Lung (tissue), 12 donors: ENCODE data around the gene SLC35E3. TPM values are rescaled to one million over a fixed set of nuclear protein-coding genes. Genes with fewer than 3 reads are reported as not detected.

Source experiments
- ATAC-seq: fragments of 200-7000 bp; cut with Tn5 transposase; one replicate; pipeline ENCODE4 v1.9.1; 2020; ENCODE audit warnings: moderate number of reproducible peaks; ENCODE audit not compliant: insufficient read depth, low FRiP score
- DNase-seq, 3 donors: peaks; one replicate each; pipeline ENCODE4 v3.0.0-alpha.2; 2013 to 2017
- H3K27ac ChIP-seq, 2 donors: one replicate each; pipeline ENCODE4 v1.5.1; 2013; ENCODE audit warnings: mild to moderate bottlenecking in 2 of 2, moderate library complexity in 2 of 2, control low read depth in 1 of 2, inconsistent platforms in 1 of 2, low read depth in 1 of 2, low read length in 1 of 2
- H3K27me3 ChIP-seq, 3 donors: one replicate each; pipeline ENCODE4 v1.5.1; 2013; ENCODE audit warnings: low read length in 2 of 3; ENCODE audit not compliant: control insufficient read depth in 3 of 3, insufficient read depth in 3 of 3
- H3K36me3 ChIP-seq, 4 donors: one replicate each; pipeline ENCODE4 v1.5.1; 2013; ENCODE audit warnings: low read length in 4 of 4, mild to moderate bottlenecking in 1 of 4, moderate library complexity in 1 of 4; ENCODE audit not compliant: control insufficient read depth in 4 of 4, insufficient read depth in 4 of 4
- H3K4me1 ChIP-seq, 5 donors: one replicate each; pipeline ENCODE4 v1.5.1; 2013; ENCODE audit warnings: low read length in 5 of 5, mild to moderate bottlenecking in 2 of 5, moderate library complexity in 1 of 5; ENCODE audit not compliant: control insufficient read depth in 5 of 5, insufficient read depth in 5 of 5
- H3K4me3 ChIP-seq: one replicate; pipeline ENCODE4 v1.5.1; 2013; ENCODE audit warnings: mild to moderate bottlenecking, control low read depth, moderate library complexity
- H3K9ac ChIP-seq, 2 donors: one replicate each; pipeline ENCODE4 v1.5.1; 2013; ENCODE audit warnings: low read length in 2 of 2, control low read depth in 1 of 2; ENCODE audit not compliant: insufficient read depth in 1 of 2
- H3K9me3 ChIP-seq, 4 donors: one replicate each; pipeline ENCODE4 v1.5.1; 2013; ENCODE audit warnings: low read length in 3 of 4, mild to moderate bottlenecking in 1 of 4, moderate library complexity in 1 of 4; ENCODE audit not compliant: control insufficient read depth in 4 of 4, insufficient read depth in 3 of 4
- CTCF ChIP-seq: IDR thresholded peaks from 2 replicates; pipeline ENCODE4 v1.5.1; 2012; ENCODE audit warnings: mild to moderate bottlenecking; ENCODE audit errors: control extremely low read depth, extremely low read depth
- WGBS, 2 donors: extraction: QIAGEN DNeasy Blood & Tissue Kit; methylation state at CpG; one replicate each; pipeline ENCODE4 v1.1.7; 2013; 5-methylcytosine and 5-hydroxymethylcytosine counted together
- polyA plus RNA-seq, 2 donors: library from polyadenylated mRNA; stranded (reverse); fragments of 200-250 nt; gene quantifications; one replicate each; pipeline ENCODE4 v1.2.1, GENCODE V29; 2013
- total RNA-seq, 2 donors: library from RNA; depleted of rRNA in 1 of 2; stranded (reverse); fragments of >200 nt in 1 of 2; gene quantifications; one replicate each; pipeline ENCODE4 v1.2.1, GENCODE V29; 2014 to 2021
- donor health status: control.
- donor health status: control.
- donor health status: Bipolar disorder and iron deficiency.
- donor health status: healthy.
- donor health status: DM: yes; HTN: yes; CAD: no.

The SLC35E3 gene
- total and polyA plus RNA-seq, 4 donors, result 4.0 to 14.4 (median 9.0) TPM

GRCh38 chr12:68780731-68781130 lies 34.8 kb downstream of the SLC35E3 start:
- Histone ChIP-seq H3K4me1 (no peaks in the 10 kb centered on the region), H3K9me3 (no peaks in the 10 kb centered on the region), H3K9ac (no peak overlapping the region), H3K27ac (no peak overlapping the region), H3K4me3 (no peak overlapping the region), H3K27me3 (no peaks in the 10 kb centered on the region), H3K36me3 (no peaks in the 10 kb centered on the region)
- no peak for ATAC-seq
- 79 to 81% methylated on average over 6 of the region's 6 CpGs for WGBS, 2 donors
- peak; percentile 38 to 63 (median 49) for DNase-seq
- no peak for TF ChIP-seq CTCF

GRCh38 chr12:68781728-68782127 lies 35.8 kb downstream of the SLC35E3 start:
- no peak overlapping the region for H3K4me3 ChIP-seq
- H3K36me3 ChIP-seq, result no peaks in the 10 kb centered on the region
- H3K9me3 ChIP-seq, result no peaks in the 10 kb centered on the region
- no peak for ATAC-seq
- WGBS, 2 donors, result 94 to 97% methylated on average over 6 of the region's 6 CpGs
- no peaks in the 10 kb centered on the region for H3K4me1 ChIP-seq
- no peak for TF ChIP-seq CTCF
- H3K9ac ChIP-seq, result no peak overlapping the region
- no peaks in the 10 kb centered on the region for H3K27me3 ChIP-seq
- H3K27ac ChIP-seq, result no peak overlapping the region
- no peak for DNase-seq

GRCh38 chr12:68784015-68784414 lies 38.0 kb downstream of the SLC35E3 start:
- Histone ChIP-seq H3K4me1 (no peaks in the 10 kb centered on the region), H3K9ac (no peak overlapping the region), H3K4me3 (no peak overlapping the region), H3K36me3 (no peaks in the 10 kb centered on the region), H3K27me3 (no peaks in the 10 kb centered on the region), H3K9me3 (no peaks in the 10 kb centered on the region), H3K27ac (peak overlapping the region in 1 of 2 donors; percentile 6)
- WGBS, 2 donors, result 25 to 61% methylated on average over 8 of the region's 8 CpGs
- ATAC-seq (peak; percentile 3), DNase-seq (no peak)
- TF ChIP-seq CTCF, result no peak

GRCh38 chr12:68785358-68785757 lies 39.4 kb downstream of the SLC35E3 start:
- Histone ChIP-seq H3K4me3 (no peak overlapping the region), H3K9ac (no peak overlapping the region), H3K27me3 (no peaks in the 10 kb centered on the region), H3K4me1 (no peaks in the 10 kb centered on the region), H3K9me3 (no peaks in the 10 kb centered on the region), H3K36me3 (no peaks in the 10 kb centered on the region), H3K27ac (peak overlapping the region in 1 of 2 donors; percentile 45)
- ATAC-seq, result peak; percentile 42
- no peak for DNase-seq
- 24 to 58% methylated on average over 2 of the region's 2 CpGs for WGBS, 2 donors
- TF ChIP-seq CTCF, result no peak
